BJ (cell line): Measurements from ENCODE around the gene ANKRD1. TPM values are rescaled to one million over a fixed set of nuclear protein-coding genes. Genes with fewer than 3 reads are reported as not detected.

ENCODE experiments used
- CTCF ChIA-PET: fragments of 350-600 bp; formaldehyde crosslinking; extraction: SDS; loops from one replicate; lab custom pipeline; 2021; ENCODE audit warnings: antibody characterized with exemption, inconsistent platforms; lab: Yijun Ruan, JAX
- POLR2A ChIA-PET: fragments of 300-600 bp; sonication (Branson Sonifier 250); formaldehyde crosslinking; extraction: SDS; loops from one replicate; lab custom pipeline; 2021; ENCODE audit warnings: antibody characterized with exemption; lab: Charles Lee
- DNase-seq: peaks from one replicate; pipeline ENCODE4 v3.0.0-alpha.2; 2011; ENCODE audit warnings: low read depth
- H3K27me3 ChIP-seq: 2 replicates; pipeline ENCODE4 v1.6.0; 2011; ENCODE audit warnings: low read length; ENCODE audit not compliant: control insufficient read depth, insufficient read depth
- H3K36me3 ChIP-seq: 2 replicates; pipeline ENCODE4 v1.5.1; 2011; ENCODE audit warnings: low read length; ENCODE audit not compliant: control insufficient read depth, insufficient read depth
- H3K4me3 ChIP-seq: 2 replicates; pipeline ENCODE4 v1.5.1; 2011; ENCODE audit warnings: low read depth, mild to moderate bottlenecking, control low read depth, low read length
- polyA plus RNA-seq: library from polyadenylated mRNA; depleted of rRNA; stranded (reverse); fragments of >200 nt; gene quantifications from 2 replicates; pipeline ENCODE4 v1.2.3, GENCODE V29; 2011
- TF ChIP-seq, protein P1 (sequence below): IDR thresholded peaks from 2 replicates; pipeline ENCODE4 v1.5.1; 2011; ENCODE audit warnings: low read depth, mild to moderate bottlenecking, control low read depth, inconsistent platforms, low read length, moderate library complexity; ENCODE audit not compliant: insufficient read depth

Gene ANKRD1
- polyA plus RNA-seq, 1 experiment, result 2.2 TPM

- Histone ChIP-seq H3K36me3 (no peaks in the 10 kb centered on the region; the same call in 1 of the 2 replicates), H3K27me3 (peaks cover 6% of the 10 kb centered on the region; the same call in 1 of the 2 replicates), H3K4me3 (peak within 1 kb of the TSS; percentile 66)
- ChIA-PET POLR2A (interaction anchor here (0.6 kb wide), 1 partner anchor 133 kb away, joined by 3 read pairs; no protein-coding TSS in a partner anchor), CTCF (interaction anchor here (0.9 to 1.8 kb wide), 7 partner anchors 8 to 125 kb away, joined by 3 to 13 read pairs (median 5); partner anchors contain the start of gene HTR7)
- TF ChIP-seq, protein P1, sequence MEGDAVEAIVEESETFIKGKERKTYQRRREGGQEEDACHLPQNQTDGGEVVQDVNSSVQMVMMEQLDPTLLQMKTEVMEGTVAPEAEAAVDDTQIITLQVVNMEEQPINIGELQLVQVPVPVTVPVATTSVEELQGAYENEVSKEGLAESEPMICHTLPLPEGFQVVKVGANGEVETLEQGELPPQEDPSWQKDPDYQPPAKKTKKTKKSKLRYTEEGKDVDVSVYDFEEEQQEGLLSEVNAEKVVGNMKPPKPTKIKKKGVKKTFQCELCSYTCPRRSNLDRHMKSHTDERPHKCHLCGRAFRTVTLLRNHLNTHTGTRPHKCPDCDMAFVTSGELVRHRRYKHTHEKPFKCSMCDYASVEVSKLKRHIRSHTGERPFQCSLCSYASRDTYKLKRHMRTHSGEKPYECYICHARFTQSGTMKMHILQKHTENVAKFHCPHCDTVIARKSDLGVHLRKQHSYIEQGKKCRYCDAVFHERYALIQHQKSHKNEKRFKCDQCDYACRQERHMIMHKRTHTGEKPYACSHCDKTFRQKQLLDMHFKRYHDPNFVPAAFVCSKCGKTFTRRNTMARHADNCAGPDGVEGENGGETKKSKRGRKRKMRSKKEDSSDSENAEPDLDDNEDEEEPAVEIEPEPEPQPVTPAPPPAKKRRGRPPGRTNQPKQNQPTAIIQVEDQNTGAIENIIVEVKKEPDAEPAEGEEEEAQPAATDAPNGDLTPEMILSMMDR, result no peak
- DNase-seq, result peak; percentile 47
Measured at GRCh38 chr10:90871766-90872647, 48.9 kb downstream of the ANKRD1 start, which contains the start of gene RPP30. Gene RPP30, plus strand, starts transcription at chr10:90871974. Its CDS starts 13 bp downstream, at chr10:90871987.

GRCh38 chr10:90871279-90871765 is 49.6 kb downstream of the ANKRD1 start:
- POLR2A ChIA-PET, result no interaction called here
- CTCF ChIA-PET, result interaction anchor here (0.9 to 1.8 kb wide), 6 partner anchors 8 to 125 kb away, joined by 3 to 13 read pairs (median 6); partner anchors contain the start of gene HTR7
- Histone ChIP-seq H3K36me3 (no peaks in the 10 kb centered on the region), H3K27me3 (peaks cover 6% of the 10 kb centered on the region; the same call in 1 of the 2 replicates), H3K4me3 (peak overlapping the region; percentile 66)
- no peak for DNase-seq
- TF ChIP-seq, protein P1, result peak; percentile 62

GRCh38 chr10:90866050-90866598 is 54.8 kb downstream of the ANKRD1 start:
- H3K27me3 ChIP-seq, result peaks cover 10% of the 10 kb centered on the region
- H3K4me3 ChIP-seq, result no peak overlapping the region
- no peak for DNase-seq
- TF ChIP-seq, protein P1, result no peak
- POLR2A ChIA-PET, result no interaction called here
- no peaks in the 10 kb centered on the region for H3K36me3 ChIP-seq
- CTCF ChIA-PET, result interaction anchor here (0.6 to 2.3 kb wide), 13 partner anchors 9 to 758 kb away, joined by 3 to 11 read pairs (median 3); no protein-coding TSS in a partner anchor

DNA sequence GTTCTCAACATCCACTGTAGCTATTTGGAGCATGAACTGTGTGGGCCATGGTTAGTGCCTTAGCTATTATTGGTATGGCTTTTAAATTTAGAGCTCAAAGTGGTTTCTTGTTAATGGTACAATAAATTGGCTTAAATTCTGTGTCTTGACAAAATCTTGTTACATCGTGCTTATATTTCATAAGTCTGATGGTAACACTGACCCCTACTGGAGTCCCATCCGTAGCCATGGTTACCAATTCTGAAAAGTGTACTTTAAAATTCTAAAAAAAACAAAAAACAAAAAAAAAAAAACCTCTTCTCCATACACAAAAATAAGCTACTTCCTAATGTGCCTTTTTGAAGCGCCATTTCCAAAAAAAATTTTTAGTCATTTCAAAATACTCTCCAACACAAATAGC is 55.5 kb downstream of the ANKRD1 start:
- Histone ChIP-seq H3K27me3 (peaks cover 10% of the 10 kb centered on the region), H3K36me3 (no peaks in the 10 kb centered on the region), H3K4me3 (no peak overlapping the region)
- TF ChIP-seq, protein P1, result peak; percentile 48
- ChIA-PET POLR2A (no interaction called here), CTCF (interaction anchor here (0.6 to 2.3 kb wide), 13 partner anchors 9 to 758 kb away, joined by 3 to 11 read pairs (median 3); no protein-coding TSS in a partner anchor)
- DNase-seq, result no peak
